ENCODE results near the gene RAD51. TPM values are rescaled to one million over a fixed set of nuclear protein-coding genes. Genes with fewer than 3 reads are reported as not detected.

The RAD51 gene
- total and polyA plus RNA-seq, 2 of the 8 experiments (the other 6 are each of a cell fraction or from before 2014, with no cell fraction given) = 32.2 to 42.4 TPM

GRCh38 chr15:40768521-40769273 is 73.7 kb downstream of the RAD51 start:
- Histone ChIP-seq H4K20me1 (replicated peaks in 1 of 2; ENCODE audit: control insufficient read depth in 1 of 2, insufficient read depth in 2 of 2, low read length in 2 of 2) (peaks cover 0 to 2% of the 10 kb centered on the region in 2 experiments), H2BK15ac (ENCODE audit: low read length) (no peak overlapping the region), H3K56ac (replicated peaks; ENCODE audit: insufficient read length, low read depth, low read length) (no peak overlapping the region), H2AFZ (ENCODE audit: low read length) (no peak overlapping the region), H3K9ac (replicated peaks in 1 of 4; ENCODE audit: extremely low read depth in 1 of 4, low read depth in 3 of 4, low read length in 3 of 4) (no peak overlapping the region), H2BK20ac (ENCODE audit: low read length) (no peak overlapping the region), H2BK120ac (replicated peaks; ENCODE audit: low read depth, low read length) (no peak overlapping the region), H2BK5ac (ENCODE audit: low read depth, low read length) (no peak overlapping the region), H4K8ac (ENCODE audit: extremely low read depth, insufficient read depth, low read length) (no peak overlapping the region; the same call in 1 of the 2 replicates), H3K27me3 (replicated peaks in 1 of 4; ENCODE audit: control insufficient read depth in 3 of 4, extremely low read depth in 1 of 4, insufficient read depth in 3 of 4, low read length in 3 of 4) (no peaks in the 10 kb centered on the region), H4K91ac (replicated peaks; ENCODE audit: insufficient read length, low read length) (no peak overlapping the region), H3K79me2 (ENCODE audit: control insufficient read depth in 1 of 2, insufficient read depth in 2 of 2, low read length in 2 of 2) (no peaks in the 10 kb centered on the region), H3K36me3 (ENCODE audit: control insufficient read depth in 2 of 4, insufficient read depth in 4 of 4, low read length in 3 of 4) (peaks cover 0 to 6% (median 0%) of the 10 kb centered on the region in 4 experiments; a peak in 2 of 8 replicates), H3K14ac (ENCODE audit: insufficient read length) (no peak overlapping the region), H3K4me1 (replicated peaks in 1 of 4; ENCODE audit: control insufficient read depth in 3 of 4, insufficient read depth in 4 of 4, low read length in 3 of 4) (peaks cover 6 to 27% (median 15%) of the 10 kb centered on the region in 4 experiments), H3K4me2 (ENCODE audit: insufficient read depth in 1 of 2, low read depth in 2 of 2, low read length in 2 of 2) (no peak overlapping the region), H2AK5ac (ENCODE audit: low read depth, low read length) (no peak overlapping the region), H3K18ac (ENCODE audit: extremely low read depth, low read length) (no peak overlapping the region), H3K23ac (ENCODE audit: insufficient read length) (no peak overlapping the region), H3K27ac (ENCODE audit: low read depth, low read length) (no peak overlapping the region), H3K4ac (replicated peaks; ENCODE audit: insufficient read length, low read depth, low read length) (no peak overlapping the region), H3K23me2 (ENCODE audit: low read depth, low read length) (peaks cover 8% of the 10 kb centered on the region; the same call in 1 of the 2 replicates), H3K4me3 (ENCODE audit: extremely low read depth in 1 of 4, insufficient read depth in 2 of 4, low read depth in 3 of 4, low read length in 4 of 4) (no peak overlapping the region), H2BK12ac (ENCODE audit: low read depth, low read length) (no peak overlapping the region), H3K79me1 (ENCODE audit: low read depth, low read length) (no peaks in the 10 kb centered on the region; the same call in 1 of the 2 replicates), H3K9me3 (ENCODE audit: insufficient read depth in 2 of 2, low read depth in 1 of 2, low read length in 1 of 2) (no peaks in the 10 kb centered on the region), H4K5ac (ENCODE audit: insufficient read length, low read depth, low read length) (no peak overlapping the region)
- no peak for DNase-seq (ENCODE audit: low read depth in 1 of 2, low spot score in 2 of 2)
- no peak for FAIRE-seq
- CTCF ChIA-PET (ENCODE audit: partially characterized antibody) = interaction anchor here (0.8 to 15.3 kb wide), 5 partner anchors 11 to 90 kb away, joined by 4 to 184 read pairs (median 43); no protein-coding TSS in a partner anchor
- POLR2A ChIA-PET (ENCODE audit: partially characterized antibody) = interaction anchor here (0.9 to 2.7 kb wide), 3 partner anchors 9 to 30 kb away, joined by 3 to 11 read pairs (median 4); no protein-coding TSS in a partner anchor
- 95% methylated on average over 20 of the region's 21 CpGs; no CpG with 5 or more reads in 1 of the 2 experiments for WGBS, 2 experiments (ENCODE audit: extremely low coverage in 1 of 2, insufficient coverage in 1 of 2, insufficient read length in 1 of 2, insufficient replicate concordance in 2 of 2, low coverage in 1 of 2, low lambda C conversion rate in 2 of 2, missing lambda C conversion rate in 1 of 2)
- TF ChIP-seq CBX5 (IDR thresholded peaks at IDR 0.05; ENCODE audit: low read depth, low read length) (no peak), CBX8 (IDR thresholded peaks at IDR 0.05; ENCODE audit: borderline replicate concordance, low read depth, low read length) (no peak), TEAD4 (IDR thresholded peaks at IDR 0.05; ENCODE audit: low read depth, low read length) (no peak), SIRT6 (IDR thresholded peaks at IDR 0.05; ENCODE audit: low read length) (no peak), ATF2 (IDR thresholded peaks at IDR 0.05; ENCODE audit: low read length) (no peak), CHD1 (IDR thresholded peaks at IDR 0.05; ENCODE audit: low read depth, low read length) (no peak), EP300 (IDR thresholded peaks at IDR 0.05; ENCODE audit: borderline replicate concordance in 1 of 2, low read depth in 2 of 2, low read length in 2 of 2) (no peak), ASH2L (IDR thresholded peaks at IDR 0.05; ENCODE audit: low read length) (no peak), SRF (IDR thresholded peaks at IDR 0.05; ENCODE audit: low read depth, low read length) (no peak), RFX5 (IDR thresholded peaks at IDR 0.05; ENCODE audit: borderline replicate concordance, low read depth, low read length) (no peak), BRCA1 (IDR thresholded peaks at IDR 0.05; ENCODE audit: low read depth, low read length) (no peak)
